Spleen (tissue), 11 donors: ENCODE measurements around the gene KLF13. TPM values are rescaled to one million over a fixed set of nuclear protein-coding genes. Genes with fewer than 3 reads are reported as not detected.

Experiments used
- DNase-seq: peaks from one replicate; pipeline ENCODE4 v3.0.0-alpha.2; 2020
- H3K27ac ChIP-seq, 8 donors: fragments of 200-600 bp; sonication (generic) in 7 of 8; 1 replicate in 4 of 8; 2 replicates in 4 of 8; pipeline versions ENCODE4 v1.5.0 to v1.8.0; 2016 to 2021; ENCODE audit warnings: inconsistent platforms in 4 of 8, mild to moderate bottlenecking in 4 of 8, moderate library complexity in 1 of 8
- H3K27me3 ChIP-seq, 7 donors: fragments of 200-600 bp; sonication (generic) in 6 of 7; replicated peaks in 1 of 7; 1 replicate in 4 of 7; 2 replicates in 3 of 7; pipeline versions ENCODE4 v1.5.0 to v1.8.0; 2016 to 2021; ENCODE audit warnings: inconsistent platforms in 3 of 7, mild to moderate bottlenecking in 1 of 7
- H3K36me3 ChIP-seq, 6 donors: fragments of 200-600 bp; sonication (generic) in 5 of 6; 1 replicate in 4 of 6; 2 replicates in 2 of 6; pipeline versions ENCODE4 v1.5.0 to v1.8.0; 2016 to 2021; ENCODE audit warnings: inconsistent platforms in 2 of 6
- H3K4me1 ChIP-seq, 6 donors: fragments of 200-600 bp; sonication (generic) in 5 of 6; 1 replicate in 3 of 6; 2 replicates in 3 of 6; pipeline versions ENCODE4 v1.5.0 to v1.8.0; 2016 to 2021; ENCODE audit warnings: inconsistent platforms in 3 of 6
- H3K4me3 ChIP-seq, 8 donors: fragments of 200-600 bp; sonication (generic) in 7 of 8; 1 replicate in 4 of 8; 2 replicates in 4 of 8; pipeline versions ENCODE4 v1.5.0 to v1.8.0; 2016 to 2021; ENCODE audit warnings: inconsistent platforms in 4 of 8, mild to moderate bottlenecking in 4 of 8, moderate library complexity in 2 of 8
- H3K9me3 ChIP-seq, 8 donors: fragments of 200-600 bp; sonication (generic) in 7 of 8; 1 replicate in 4 of 8; 2 replicates in 4 of 8; pipeline versions ENCODE4 v1.5.0 to v1.8.0; 2016 to 2021; ENCODE audit warnings: inconsistent platforms in 4 of 8
- POLR2A ChIP-seq, 3 donors: fragments of 450-650 bp; IDR thresholded peaks; one replicate each; pipeline ENCODE4 v1.5.1; 2017; ENCODE audit warnings: antibody characterized with exemption in 3 of 3, mild to moderate bottlenecking in 1 of 3
- POLR2AphosphoS5 ChIP-seq, 3 donors: sonication (generic); formaldehyde crosslinking; IDR thresholded peaks; one replicate each; pipeline ENCODE4 v1.5.1; 2017; ENCODE audit warnings: antibody characterized with exemption in 3 of 3
- WGBS, 5 donors: extraction: QIAGEN DNeasy Blood & Tissue Kit in 3 of 5; methylation state at CpG; one replicate each; pipeline versions ENCODE4 v1.1.5 to v1.1.7; 2013 to 2018; 5-methylcytosine and 5-hydroxymethylcytosine counted together
- intact Hi-C: fragments of 100-400 bp; cut with DNase I; formaldehyde crosslinking; loops from one replicate; pipeline ENCODE4 v1.15.0; 2023; ENCODE audit warnings: low total_unique reads
- polyA plus RNA-seq, 3 donors: library from polyadenylated mRNA; stranded (reverse); fragments of 200-250 nt; gene quantifications; one replicate each; pipeline ENCODE4 v1.2.1, GENCODE V29; 2013
- total RNA-seq, 7 donors: library from RNA; depleted of rRNA in 3 of 7; stranded (reverse); fragments of >200 nt in 3 of 7; fragmentation: NEBNext Ultra II Directional in 4 of 7; extraction: Animal tissue kit (Norgen Biotek cat#: 25700) in 4 of 7; gene quantifications; one replicate each; pipeline versions ENCODE4 v1.1.0 to v1.2.1, GENCODE V29; 2016 to 2021
- TF ChIP-seq, protein P1 (sequence below), 11 experiments: fragments of 200-600 bp in 7 of 11; fragments of 450-650 bp in 4 of 11; sonication (generic) in 4 of 11; IDR thresholded peaks in 8 of 11; conservative IDR thresholded peaks in 3 of 11; 1 replicate in 7 of 11; 2 replicates in 4 of 11; pipeline versions ENCODE4 v1.4.0 to v1.8.0; 2016 to 2021; ENCODE audit warnings: antibody characterized with exemption in 11 of 11, inconsistent platforms in 4 of 11, mild to moderate bottlenecking in 1 of 11
- donor health status: healthy with polysubstance abuse.
- donor health status: DM: no; HTN: no; CAD: no; lungs with moderate emphysema.
- donor health status: DM: no; HTN: no; CAD: no.
- donor health status: Bipolar disorder and iron deficiency.
- donor health status: healthy.
- donor health status: DM: no; HTN: no; CAD: no.
- donor health status: DM: yes; HTN: yes; CAD: no.

The KLF13 gene
- total and polyA plus RNA-seq, 10 donors: 21.8 to 111 (median 81.4) TPM

DNA sequence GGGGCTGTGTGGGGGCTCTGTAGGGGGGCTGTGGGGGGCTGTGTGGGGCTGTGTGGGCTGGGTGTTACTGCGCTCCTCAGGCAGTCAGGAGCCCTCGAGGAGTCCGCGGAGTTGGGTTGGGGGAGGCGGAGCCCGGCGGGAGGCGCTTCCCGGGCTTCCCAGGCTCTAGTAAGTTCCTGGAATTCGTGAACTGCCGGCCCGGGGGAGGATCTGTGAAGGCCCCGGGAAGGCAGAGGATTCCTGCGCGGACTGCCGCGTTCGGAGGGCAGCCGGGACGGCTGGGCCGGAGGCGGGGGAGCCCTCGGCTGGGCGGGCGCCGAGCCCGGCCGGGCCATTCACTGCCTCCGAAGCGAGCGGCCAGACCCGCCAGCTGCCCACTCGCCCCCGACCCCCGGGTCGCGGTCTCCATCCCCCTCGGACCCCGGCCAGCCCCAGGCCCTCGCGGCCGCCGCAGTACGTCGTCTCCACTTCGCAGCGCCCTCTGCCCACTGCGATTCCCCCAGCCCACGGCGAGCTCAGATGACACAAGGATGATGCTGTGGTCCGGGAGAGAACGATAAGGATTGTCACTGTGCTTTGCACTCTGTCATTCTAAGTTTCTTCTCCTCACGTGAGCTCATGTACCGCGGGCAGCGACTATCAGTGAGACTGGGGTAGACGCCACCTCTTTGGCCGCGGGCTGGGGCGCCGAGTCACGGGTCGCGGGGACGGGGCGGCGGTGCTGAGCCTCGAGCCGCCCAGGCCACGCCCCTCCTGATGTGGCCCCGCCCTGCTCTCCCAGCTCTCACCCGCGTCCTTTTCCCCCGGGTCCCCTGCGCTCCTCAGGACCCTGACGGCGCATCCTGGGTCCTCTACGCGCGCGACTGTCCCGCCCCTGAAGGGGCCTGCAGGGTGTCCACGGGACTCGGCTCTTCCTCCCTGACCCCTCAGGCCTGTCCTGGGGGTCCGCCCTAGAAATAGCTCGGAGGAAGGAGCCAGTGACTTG is 65.3 kb downstream of the KLF13 start:
- H3K27me3 ChIP-seq: peaks cover 0 to 26% (median 0%) of the 10 kb centered on the region in 7 donors
- TF ChIP-seq, protein P1, sequence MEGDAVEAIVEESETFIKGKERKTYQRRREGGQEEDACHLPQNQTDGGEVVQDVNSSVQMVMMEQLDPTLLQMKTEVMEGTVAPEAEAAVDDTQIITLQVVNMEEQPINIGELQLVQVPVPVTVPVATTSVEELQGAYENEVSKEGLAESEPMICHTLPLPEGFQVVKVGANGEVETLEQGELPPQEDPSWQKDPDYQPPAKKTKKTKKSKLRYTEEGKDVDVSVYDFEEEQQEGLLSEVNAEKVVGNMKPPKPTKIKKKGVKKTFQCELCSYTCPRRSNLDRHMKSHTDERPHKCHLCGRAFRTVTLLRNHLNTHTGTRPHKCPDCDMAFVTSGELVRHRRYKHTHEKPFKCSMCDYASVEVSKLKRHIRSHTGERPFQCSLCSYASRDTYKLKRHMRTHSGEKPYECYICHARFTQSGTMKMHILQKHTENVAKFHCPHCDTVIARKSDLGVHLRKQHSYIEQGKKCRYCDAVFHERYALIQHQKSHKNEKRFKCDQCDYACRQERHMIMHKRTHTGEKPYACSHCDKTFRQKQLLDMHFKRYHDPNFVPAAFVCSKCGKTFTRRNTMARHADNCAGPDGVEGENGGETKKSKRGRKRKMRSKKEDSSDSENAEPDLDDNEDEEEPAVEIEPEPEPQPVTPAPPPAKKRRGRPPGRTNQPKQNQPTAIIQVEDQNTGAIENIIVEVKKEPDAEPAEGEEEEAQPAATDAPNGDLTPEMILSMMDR (IDR thresholded peaks at IDR 0.05 in 8 of 11, conservative IDR thresholded peaks at IDR 0.05 in 3 of 11): no peak
- TF ChIP-seq POLR2AphosphoS5 (IDR thresholded peaks at IDR 0.05) (peak; percentile 95 to 98 (median 97)), POLR2A (IDR thresholded peaks at IDR 0.05) (peak; percentile 51 to 72 (median 55))
- no peaks in the 10 kb centered on the region for H3K36me3 ChIP-seq
- intact Hi-C loops: loop anchor here (10.0 kb wide), 1 partner anchor 57 kb away; no protein-coding TSS in a partner anchor
- H3K4me3 ChIP-seq: peak overlapping the region; percentile 33 to 82 (median 68)
- peaks cover 0 to 59% (median 26%) of the 10 kb centered on the region in 6 donors for H3K4me1 ChIP-seq
- peaks cover 0 to 4% (median 0%) of the 10 kb centered on the region in 8 donors for H3K9me3 ChIP-seq
- DNase-seq: peak; percentile 96
- H3K27ac ChIP-seq: peak overlapping the region; percentile 63 to 95 (median 92)
- WGBS, 5 donors: 0 to 1% (median 1%) methylated on average over 29 to 86 of the region's 86 CpGs

DNA sequence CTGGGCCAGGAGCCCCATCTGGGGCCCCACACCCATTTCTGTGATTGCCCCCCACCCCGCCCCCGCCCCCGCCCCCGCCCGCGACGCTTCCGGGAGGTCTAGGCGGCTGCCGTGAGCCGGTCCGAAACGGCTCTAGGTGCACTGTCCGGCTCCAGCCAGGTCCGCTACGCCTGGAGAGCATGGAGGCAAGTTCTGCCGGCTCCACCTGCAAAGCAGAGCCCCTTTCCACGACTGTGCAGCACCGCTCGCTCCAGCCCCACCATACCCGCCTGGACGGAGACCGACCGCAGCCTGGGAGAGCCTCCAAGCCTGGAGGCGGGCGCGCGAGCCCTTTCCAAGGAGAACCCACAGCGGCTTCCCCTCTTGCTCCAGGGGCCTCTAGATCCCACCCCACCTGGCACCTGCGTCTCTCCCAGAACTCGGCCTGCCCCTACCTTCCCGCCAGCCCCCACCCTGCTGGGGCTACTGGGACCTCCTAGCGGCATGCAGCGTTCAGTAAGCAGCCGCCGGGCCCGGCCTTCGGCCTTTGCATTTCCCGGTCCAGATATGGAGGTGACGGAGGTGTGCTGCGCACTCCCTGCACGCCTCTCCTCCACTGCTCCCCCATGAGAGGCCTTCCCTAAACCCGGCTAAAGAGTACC is 66.2 kb downstream of the KLF13 start:
- peak; percentile 89 for DNase-seq
- WGBS, 5 donors: 4 to 24% (median 8%) methylated on average over 11 to 42 of the region's 43 CpGs
- Histone ChIP-seq H3K27me3 (peaks cover 0 to 26% (median 0%) of the 10 kb centered on the region in 7 donors), H3K27ac (peak overlapping the region in 7 of 8 donors; percentile 85 to 95 (median 92)), H3K9me3 (peaks cover 0 to 4% (median 0%) of the 10 kb centered on the region in 8 donors), H3K4me1 (peaks cover 0 to 59% (median 32%) of the 10 kb centered on the region in 6 donors), H3K36me3 (no peaks in the 10 kb centered on the region), H3K4me3 (peak overlapping the region; percentile 33 to 82 (median 68))
- TF ChIP-seq POLR2AphosphoS5 (IDR thresholded peaks at IDR 0.05): no peak
- intact Hi-C loops: loop anchor here (10.0 kb wide), 1 partner anchor 58 kb away; no protein-coding TSS in a partner anchor

DNA sequence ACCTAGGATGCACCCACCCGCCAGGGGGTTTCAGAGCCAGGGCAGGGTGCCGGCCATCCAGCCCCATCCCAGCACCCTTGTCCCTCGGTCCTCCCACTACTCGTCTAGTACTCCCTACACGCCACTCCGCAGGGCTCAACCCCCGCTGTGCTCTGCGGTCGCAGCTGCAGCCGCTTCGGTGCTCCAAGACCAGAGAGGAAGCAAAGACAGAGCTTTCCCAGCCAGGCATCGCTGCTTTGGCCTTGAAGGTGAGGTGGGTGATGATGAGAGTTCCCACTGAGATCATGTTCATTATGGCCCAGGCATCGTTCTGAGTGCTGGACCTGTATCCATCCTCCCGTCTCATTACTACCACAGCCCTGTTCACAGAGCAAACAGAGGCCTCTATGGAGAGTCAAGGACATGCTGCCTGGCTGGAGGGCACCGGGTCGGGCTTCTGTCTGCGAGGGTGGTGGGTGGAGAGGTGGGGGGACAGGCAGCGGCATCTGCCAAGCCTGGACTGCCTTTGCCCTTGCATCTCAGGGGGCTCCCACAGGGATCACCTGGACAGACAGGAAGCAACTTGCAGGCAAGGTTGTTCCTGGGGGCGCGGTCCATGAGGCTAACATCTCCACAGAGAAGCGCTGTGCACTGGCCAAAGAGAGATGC is 66.9 kb downstream of the KLF13 start:
- 51 to 79% (median 55%) methylated on average over 9 to 21 of the region's 21 CpGs for WGBS, 5 donors
- TF ChIP-seq, protein P1 (IDR thresholded peaks at IDR 0.05 in 8 of 11, conservative IDR thresholded peaks at IDR 0.05 in 3 of 11): no peak
- peak in 2 of 3 donors; percentile 45 to 68 for TF ChIP-seq POLR2AphosphoS5 (IDR thresholded peaks at IDR 0.05)
- Histone ChIP-seq H3K4me3 (peak overlapping the region in 6 of 8 donors; percentile 60 to 82 (median 72)), H3K36me3 (no peaks in the 10 kb centered on the region), H3K4me1 (peaks cover 0 to 59% (median 36%) of the 10 kb centered on the region in 6 donors), H3K27ac (peak overlapping the region in 5 of 8 donors; percentile 85 to 95 (median 93)), H3K27me3 (peaks cover 0 to 26% (median 0%) of the 10 kb centered on the region in 7 donors), H3K9me3 (peaks cover 0 to 4% (median 0%) of the 10 kb centered on the region in 8 donors)
- DNase-seq: no peak
- intact Hi-C loops: loop anchor here (10.0 kb wide), 1 partner anchor 59 kb away; no protein-coding TSS in a partner anchor
